Measurements from ENCODE around the gene CD36.
A peak's percentile ranks its signal among the peaks of the same experiment; 100 is the strongest.

CD36 gene

DNA sequence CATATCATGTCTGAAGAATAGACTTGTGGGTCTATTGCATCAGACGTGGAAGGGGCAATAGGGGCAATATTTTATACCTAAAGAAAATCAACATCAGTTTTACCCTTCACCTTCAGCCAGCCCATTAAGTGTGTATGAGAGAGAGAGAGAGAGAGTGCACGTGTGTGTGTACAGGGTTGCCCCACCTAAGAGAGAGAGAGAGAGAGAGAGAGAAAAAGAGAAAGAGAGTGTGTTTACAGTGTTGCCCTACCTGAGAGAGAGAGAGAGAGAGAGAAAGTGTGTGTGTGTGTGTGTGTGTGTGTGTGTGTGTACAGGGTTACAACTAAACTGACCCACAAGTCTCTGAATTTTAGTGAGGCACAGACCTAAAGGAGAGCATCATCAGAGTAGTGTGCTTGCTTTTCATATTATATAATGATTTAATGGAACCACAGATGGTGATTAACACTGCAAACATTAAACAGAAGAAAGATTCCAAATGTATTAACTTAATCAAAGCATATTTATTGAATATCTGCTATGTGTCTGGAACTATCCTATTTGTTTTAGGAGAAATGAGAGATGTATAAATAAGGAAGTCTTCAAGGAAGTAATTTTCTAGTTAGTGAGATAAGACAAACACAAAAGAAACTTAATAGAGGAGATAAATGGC lies 66.8 kb downstream of the CD36 start:
- no peak for DNase-seq (ENCODE audit: low read depth)

DNA sequence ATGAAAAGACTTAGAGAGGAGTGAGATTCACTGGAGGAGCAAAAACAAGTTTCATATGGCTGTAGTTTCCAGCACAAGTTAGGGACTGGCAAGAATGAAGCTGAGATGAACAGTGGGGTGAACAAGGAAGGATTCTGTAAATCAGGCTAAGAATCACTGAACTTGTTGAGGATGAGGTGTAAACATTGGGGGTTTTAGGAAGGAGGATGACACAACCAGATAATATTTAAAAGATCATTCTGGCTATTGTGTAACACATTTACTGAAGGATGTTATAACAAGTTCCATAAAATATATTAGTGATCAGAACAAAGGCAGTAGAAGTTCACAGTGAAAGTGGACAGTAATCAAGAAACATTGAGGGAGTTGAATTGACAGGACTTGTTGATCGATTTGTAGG lies 68.9 kb downstream of the CD36 start:
- DNase-seq (ENCODE audit: low read depth): no peak

DNA sequence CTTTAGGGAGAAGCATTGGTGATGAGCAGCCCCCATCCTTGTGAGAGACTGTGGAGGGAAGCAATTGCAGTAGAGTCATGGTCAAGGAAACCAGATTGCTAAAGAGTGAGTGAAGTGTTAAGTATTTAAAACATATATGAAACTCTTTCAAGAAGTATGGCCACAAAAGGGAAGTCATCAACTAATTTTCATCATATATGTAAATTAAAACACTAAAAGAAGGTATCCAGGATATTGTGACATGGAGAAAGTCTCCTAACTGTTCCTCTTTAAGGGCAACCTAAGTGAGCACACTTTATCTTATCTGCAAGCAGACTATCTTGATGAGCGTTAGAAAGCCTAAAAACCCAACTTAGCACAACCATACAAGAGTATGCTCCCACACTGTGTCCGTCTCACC lies 69.7 kb downstream of the CD36 start:
- no peak for DNase-seq (ENCODE audit: low read depth)

DNA sequence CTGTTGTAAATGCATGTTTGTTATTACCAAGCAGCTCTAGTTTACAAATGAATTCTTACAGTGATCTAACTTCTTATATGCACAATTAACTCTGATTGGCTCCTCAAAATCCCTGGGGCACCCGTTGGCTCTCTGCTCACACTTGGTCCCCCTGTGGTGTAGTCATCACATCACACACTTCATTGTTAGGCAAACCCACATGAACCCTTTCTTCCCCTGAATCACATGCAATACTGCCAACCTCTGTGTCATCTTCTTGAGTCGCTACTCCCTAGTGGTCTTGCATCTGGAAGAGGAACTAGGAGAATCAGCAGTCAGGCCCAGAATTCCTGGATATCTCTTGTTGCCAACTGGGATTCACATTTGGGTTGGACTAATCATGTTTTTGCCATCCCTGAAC lies 73.1 kb downstream of the CD36 start:
- DNase-seq (ENCODE audit: low read depth): peak; percentile 49

DNA sequence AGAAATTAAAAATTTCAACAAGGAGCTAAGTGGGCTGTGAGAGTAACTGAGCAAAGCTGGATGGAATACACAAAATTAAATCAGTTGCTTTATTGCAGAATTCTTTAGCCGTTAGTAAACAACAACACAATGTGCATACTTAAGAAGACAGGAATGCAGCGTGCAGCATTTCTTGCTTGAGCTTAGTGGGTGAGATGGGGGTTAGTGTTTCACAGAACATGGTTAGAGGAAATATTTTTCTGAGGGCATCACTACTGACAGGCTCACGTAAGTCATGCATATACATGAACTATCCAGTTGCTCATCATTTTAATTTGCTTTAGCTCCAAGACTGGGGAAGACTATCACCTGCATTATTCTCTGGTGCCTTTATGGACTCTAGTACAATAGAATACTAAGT lies 80.8 kb downstream of the CD36 start:
- no peak for DNase-seq (ENCODE audit: low read depth)

DNA sequence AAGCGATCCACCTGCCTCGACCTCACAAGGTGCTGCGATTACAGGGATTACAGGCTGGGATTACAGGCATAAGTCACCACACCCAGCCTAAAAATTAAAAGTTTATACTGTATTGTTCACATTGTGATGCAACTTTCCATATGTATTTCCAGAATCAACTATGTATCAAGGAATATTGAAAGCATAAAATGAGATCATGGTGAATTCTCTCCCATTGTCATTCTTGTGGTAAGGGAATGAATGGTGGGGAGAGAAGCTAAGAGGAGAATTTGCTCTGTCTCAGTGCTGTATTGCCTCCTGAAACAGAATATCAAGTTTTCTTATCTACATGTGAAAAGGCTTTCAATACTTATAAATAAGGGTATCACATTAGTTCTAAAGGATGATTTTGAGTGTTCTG lies 81.7 kb downstream of the CD36 start:
- DNase-seq (ENCODE audit: low read depth): no peak

DNA sequence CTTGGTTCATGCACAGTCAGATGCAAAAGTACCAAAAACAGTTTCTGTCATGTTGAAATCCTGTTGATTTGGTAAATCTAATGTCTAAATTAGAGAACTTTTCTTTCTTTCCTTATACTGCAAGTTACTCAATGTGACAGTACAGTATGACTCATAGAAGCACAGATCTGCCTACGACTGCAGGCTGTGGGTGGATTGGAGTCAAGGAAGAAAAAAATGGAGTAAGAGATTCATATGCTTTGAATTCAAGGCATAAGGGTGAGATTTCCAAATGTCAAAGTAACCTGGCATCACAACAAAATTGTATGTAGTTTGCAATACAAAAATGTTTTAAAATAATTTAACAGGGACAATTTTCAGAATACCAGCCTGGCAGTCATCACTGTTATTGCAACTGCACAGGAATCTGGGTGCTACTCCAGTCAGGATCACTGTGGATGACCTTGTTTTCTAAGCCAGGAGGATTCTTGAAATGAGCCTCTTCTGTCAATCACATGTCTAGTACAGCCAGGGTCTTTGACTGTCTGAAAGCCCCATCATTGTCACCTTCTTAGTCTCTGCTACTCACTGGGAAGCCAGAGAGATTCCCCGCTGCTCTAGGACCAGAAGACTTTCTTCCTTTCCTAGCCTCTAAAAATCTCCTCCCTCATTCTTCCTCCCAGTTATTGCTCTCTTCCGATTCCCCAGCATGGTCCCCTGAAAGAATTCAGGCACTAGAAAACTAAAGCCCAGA lies 83.6 kb downstream of the CD36 start:
- peak; percentile 83 for DNase-seq (ENCODE audit: low read depth)

DNA sequence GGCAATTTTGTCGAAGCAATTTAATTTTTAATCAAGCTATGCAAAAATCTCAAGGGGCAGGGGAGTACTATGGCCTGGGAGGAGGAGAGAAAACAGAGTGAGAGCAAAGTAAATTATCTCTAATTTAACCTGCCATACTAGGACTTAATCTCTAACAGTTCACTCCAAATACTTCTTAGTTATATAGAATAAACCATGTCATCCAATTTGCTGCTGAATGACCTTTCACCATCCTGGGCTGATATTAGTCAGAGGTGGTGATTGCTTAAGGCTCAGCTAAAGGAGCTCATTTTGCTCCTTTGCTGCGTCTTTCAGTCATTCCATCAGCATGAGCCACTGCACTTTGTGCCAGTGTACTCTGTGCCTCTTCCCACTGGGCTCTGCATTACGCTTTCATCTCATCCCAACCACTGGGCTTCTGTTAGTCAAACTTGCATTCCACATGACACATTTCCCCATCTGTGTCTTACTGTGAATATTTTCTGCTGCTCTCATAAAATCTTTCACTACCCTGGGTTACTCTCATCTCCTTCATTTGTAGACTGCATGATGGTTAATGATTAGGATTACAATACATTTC lies 84.3 kb downstream of the CD36 start:
- DNase-seq (ENCODE audit: low read depth): peak; percentile 98

DNA sequence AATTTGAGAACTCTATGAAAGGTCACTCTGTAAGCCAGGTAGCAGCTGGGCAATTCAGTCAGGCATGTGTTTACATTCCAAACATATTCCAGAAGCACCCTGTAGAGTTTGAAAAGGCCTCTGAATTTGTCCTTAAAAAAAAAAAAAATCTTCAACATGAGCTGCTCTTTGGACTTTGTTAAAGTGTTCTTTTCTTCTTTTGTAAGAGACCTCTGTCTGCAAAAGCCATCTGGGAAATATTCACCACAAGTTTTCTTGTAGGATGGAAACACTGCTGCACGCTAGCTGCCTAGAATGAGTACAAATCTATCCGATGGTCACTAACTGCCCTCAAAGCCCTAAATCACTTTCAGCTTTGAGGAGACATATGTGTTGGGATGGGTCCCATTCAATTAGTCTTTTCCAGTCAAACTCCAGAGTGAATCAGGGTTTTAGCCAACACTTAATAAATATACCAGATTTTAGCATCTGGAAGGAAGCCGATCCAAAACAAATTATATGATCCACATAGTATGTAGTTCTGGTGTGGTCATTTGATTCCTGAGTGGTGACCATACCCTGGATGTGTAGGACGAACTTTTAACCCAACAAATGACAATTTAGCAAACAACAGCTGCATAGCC lies 85.9 kb downstream of the CD36 start:
- peak; percentile 35 for DNase-seq (ENCODE audit: low read depth)

DNA sequence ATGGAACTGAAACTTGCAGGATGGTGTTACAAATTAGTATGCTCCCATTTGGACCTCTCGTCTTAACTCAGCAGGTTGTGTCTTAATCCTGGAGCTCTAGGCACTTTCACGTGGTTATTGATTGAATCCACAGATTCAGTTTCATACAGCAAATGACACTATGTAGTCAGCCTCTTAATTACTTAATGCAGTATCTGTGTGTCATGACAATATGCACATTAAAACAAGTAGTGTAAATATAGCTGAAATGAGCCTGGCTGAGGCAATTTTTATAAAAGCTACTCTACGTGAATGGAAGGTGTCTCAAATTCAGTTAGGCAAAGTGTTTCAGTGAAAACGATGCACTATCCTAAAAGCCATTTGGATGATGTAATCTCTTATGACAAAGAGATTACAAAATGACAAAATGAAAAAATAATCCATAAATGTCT lies 86.8 kb downstream of the CD36 start:
- no peak for DNase-seq (ENCODE audit: low read depth)

Measured in fibroblast of the conjunctiva (primary cell).